Hepatocyte (in vitro differentiated cells): Measurements from ENCODE around the gene ANKS6.

ENCODE experiments used
- CTCF ChIP-seq: fragments of 200-600 bp; sonication (generic); IDR thresholded peaks from 2 replicates; pipeline ENCODE4 v1.5.1; 2016; ENCODE audit warnings: antibody characterized with exemption, mild to moderate bottlenecking; ENCODE audit not compliant: poor library complexity
- EZH2 ChIP-seq: fragments of 200-600 bp; sonication (generic); IDR thresholded peaks from 2 replicates; pipeline ENCODE4 v1.6.1; 2016; ENCODE audit warnings: antibody characterized with exemption, mild to moderate bottlenecking, borderline replicate concordance

- no peak for TF ChIP-seq CTCF
- TF ChIP-seq EZH2: no peak
Measured at GRCh38 chr9:98750364-98751060, 45.8 kb downstream of the ANKS6 start.
